ENCODE results near the gene TEDDM1. TPM values are rescaled to one million over a fixed set of nuclear protein-coding genes. Genes with fewer than 3 reads are reported as not detected.

TEDDM1 gene
- total RNA-seq, 1 experiment from 2014 or later = not detected

DNA sequence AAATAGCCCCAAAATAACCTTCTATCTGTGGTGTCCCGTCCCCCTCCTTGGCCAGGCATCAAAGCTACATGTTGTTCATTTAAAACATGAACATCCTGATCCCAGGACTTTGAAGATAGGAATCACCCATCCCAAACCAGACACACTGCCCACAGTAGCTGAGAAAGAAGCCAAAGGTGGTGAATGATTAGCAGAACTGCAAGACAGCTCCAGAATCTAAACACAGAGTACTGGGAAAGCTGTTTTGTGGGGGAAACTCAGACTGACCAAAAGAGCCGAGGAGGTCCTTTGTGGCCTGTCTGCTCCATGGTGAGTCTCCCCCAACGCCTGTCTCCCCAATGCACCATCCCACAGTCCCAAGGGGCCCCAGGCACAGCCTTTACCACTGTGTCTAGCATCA is 7.3 kb upstream of the TEDDM1 start:
- POLR2A ChIA-PET = no interaction called here
- Mint-ChIP-seq H3K27ac (no peak overlapping the region), H3K4me1 (peaks cover 6% of the 10 kb centered on the region; the same call in 1 of the 2 replicates), H3K27me3 (ENCODE audit: low read depth) (no peaks in the 10 kb centered on the region), H3K36me3 (peaks cover 6% of the 10 kb centered on the region), H3K9me3 (peaks cover 14% of the 10 kb centered on the region), H3K4me3 (no peak overlapping the region)
- DNase-seq (ENCODE audit: low spot score) (no peak), ATAC-seq (no peak)
- CTCF ChIA-PET = interaction anchor here (0.6 to 2.0 kb wide), 3 partner anchors 8 to 377 kb away, joined by 3 to 5 read pairs (median 4); no protein-coding TSS in a partner anchor
- TF ChIP-seq SMAD4 (CRISPR knock-in tag; IDR thresholded peaks at IDR 0.05) = no peak
- TF ChIP-seq ZNF416 (CRISPR knock-in tag; IDR thresholded peaks at IDR 0.05) = no peak
- TF ChIP-seq, protein P1, sequence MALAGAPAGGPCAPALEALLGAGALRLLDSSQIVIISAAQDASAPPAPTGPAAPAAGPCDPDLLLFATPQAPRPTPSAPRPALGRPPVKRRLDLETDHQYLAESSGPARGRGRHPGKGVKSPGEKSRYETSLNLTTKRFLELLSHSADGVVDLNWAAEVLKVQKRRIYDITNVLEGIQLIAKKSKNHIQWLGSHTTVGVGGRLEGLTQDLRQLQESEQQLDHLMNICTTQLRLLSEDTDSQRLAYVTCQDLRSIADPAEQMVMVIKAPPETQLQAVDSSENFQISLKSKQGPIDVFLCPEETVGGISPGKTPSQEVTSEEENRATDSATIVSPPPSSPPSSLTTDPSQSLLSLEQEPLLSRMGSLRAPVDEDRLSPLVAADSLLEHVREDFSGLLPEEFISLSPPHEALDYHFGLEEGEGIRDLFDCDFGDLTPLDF (CRISPR knock-in tag; IDR thresholded peaks at IDR 0.05) = no peak

DNA sequence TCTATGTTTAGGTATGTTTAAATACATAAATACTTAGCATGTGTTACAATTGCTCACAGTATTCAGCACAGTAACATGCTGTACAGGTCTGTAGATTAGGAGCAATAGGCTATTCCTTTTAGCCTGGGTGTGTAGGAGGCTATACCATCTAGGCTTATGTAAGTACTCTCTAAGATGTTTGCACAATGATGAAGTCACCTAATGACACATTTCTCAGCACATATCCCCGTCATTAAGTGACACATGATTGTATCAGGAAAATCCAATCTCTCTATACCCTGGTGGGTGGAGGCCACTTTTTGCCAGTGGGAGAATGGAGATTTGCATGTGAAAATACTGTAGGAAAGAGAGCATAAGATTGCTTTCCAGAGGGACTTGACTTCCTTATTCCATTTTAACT is 5.5 kb upstream of the TEDDM1 start:
- ChIA-PET CTCF (interaction anchor here (1.1 kb wide), 1 partner anchor 325 kb away, joined by 3 read pairs; no protein-coding TSS in a partner anchor), POLR2A (no interaction called here)

More for the DNA sequence above, 5.5 kb upstream of the TEDDM1 start:
- TF ChIP-seq ZNF423 (CRISPR knock-in tag; IDR thresholded peaks at IDR 0.05) (no peak), MXD4 (CRISPR knock-in tag; IDR thresholded peaks at IDR 0.05; ENCODE audit: borderline replicate concordance) (no peak), RORB (CRISPR knock-in tag; IDR thresholded peaks at IDR 0.05) (no peak), ELF4 (CRISPR knock-in tag; IDR thresholded peaks at IDR 0.05; ENCODE audit: low read depth) (no peak), TEAD1 (CRISPR knock-in tag; IDR thresholded peaks at IDR 0.05) (no peak), PRRX2 (CRISPR knock-in tag; IDR thresholded peaks at IDR 0.05) (no peak), ZNF219 (CRISPR knock-in tag; IDR thresholded peaks at IDR 0.05; ENCODE audit: borderline replicate concordance) (no peak), NFE2L1 (CRISPR knock-in tag; IDR thresholded peaks at IDR 0.05) (no peak), NR2C2 (CRISPR knock-in tag; IDR thresholded peaks at IDR 0.05) (no peak), SOX15 (CRISPR knock-in tag; IDR thresholded peaks at IDR 0.05) (no peak)
- TF ChIP-seq, protein P2, sequence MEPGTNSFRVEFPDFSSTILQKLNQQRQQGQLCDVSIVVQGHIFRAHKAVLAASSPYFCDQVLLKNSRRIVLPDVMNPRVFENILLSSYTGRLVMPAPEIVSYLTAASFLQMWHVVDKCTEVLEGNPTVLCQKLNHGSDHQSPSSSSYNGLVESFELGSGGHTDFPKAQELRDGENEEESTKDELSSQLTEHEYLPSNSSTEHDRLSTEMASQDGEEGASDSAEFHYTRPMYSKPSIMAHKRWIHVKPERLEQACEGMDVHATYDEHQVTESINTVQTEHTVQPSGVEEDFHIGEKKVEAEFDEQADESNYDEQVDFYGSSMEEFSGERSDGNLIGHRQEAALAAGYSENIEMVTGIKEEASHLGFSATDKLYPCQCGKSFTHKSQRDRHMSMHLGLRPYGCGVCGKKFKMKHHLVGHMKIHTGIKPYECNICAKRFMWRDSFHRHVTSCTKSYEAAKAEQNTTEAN (CRISPR knock-in tag; IDR thresholded peaks at IDR 0.05) = no peak
- TF ChIP-seq, protein P3, sequence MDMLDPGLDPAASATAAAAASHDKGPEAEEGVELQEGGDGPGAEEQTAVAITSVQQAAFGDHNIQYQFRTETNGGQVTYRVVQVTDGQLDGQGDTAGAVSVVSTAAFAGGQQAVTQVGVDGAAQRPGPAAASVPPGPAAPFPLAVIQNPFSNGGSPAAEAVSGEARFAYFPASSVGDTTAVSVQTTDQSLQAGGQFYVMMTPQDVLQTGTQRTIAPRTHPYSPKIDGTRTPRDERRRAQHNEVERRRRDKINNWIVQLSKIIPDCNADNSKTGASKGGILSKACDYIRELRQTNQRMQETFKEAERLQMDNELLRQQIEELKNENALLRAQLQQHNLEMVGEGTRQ (CRISPR knock-in tag; IDR thresholded peaks at IDR 0.05) = no peak
- TF ChIP-seq, protein P4, sequence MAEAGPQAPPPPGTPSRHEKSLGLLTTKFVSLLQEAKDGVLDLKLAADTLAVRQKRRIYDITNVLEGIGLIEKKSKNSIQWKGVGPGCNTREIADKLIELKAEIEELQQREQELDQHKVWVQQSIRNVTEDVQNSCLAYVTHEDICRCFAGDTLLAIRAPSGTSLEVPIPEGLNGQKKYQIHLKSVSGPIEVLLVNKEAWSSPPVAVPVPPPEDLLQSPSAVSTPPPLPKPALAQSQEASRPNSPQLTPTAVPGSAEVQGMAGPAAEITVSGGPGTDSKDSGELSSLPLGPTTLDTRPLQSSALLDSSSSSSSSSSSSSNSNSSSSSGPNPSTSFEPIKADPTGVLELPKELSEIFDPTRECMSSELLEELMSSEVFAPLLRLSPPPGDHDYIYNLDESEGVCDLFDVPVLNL (CRISPR knock-in tag; IDR thresholded peaks at IDR 0.05; ENCODE audit: borderline replicate concordance, low read depth) = no peak
- TF ChIP-seq, protein P5, sequence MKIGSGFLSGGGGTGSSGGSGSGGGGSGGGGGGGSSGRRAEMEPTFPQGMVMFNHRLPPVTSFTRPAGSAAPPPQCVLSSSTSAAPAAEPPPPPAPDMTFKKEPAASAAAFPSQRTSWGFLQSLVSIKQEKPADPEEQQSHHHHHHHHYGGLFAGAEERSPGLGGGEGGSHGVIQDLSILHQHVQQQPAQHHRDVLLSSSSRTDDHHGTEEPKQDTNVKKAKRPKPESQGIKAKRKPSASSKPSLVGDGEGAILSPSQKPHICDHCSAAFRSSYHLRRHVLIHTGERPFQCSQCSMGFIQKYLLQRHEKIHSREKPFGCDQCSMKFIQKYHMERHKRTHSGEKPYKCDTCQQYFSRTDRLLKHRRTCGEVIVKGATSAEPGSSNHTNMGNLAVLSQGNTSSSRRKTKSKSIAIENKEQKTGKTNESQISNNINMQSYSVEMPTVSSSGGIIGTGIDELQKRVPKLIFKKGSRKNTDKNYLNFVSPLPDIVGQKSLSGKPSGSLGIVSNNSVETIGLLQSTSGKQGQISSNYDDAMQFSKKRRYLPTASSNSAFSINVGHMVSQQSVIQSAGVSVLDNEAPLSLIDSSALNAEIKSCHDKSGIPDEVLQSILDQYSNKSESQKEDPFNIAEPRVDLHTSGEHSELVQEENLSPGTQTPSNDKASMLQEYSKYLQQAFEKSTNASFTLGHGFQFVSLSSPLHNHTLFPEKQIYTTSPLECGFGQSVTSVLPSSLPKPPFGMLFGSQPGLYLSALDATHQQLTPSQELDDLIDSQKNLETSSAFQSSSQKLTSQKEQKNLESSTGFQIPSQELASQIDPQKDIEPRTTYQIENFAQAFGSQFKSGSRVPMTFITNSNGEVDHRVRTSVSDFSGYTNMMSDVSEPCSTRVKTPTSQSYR (CRISPR knock-in tag; IDR thresholded peaks at IDR 0.05) = no peak
- TF ChIP-seq, protein P6, sequence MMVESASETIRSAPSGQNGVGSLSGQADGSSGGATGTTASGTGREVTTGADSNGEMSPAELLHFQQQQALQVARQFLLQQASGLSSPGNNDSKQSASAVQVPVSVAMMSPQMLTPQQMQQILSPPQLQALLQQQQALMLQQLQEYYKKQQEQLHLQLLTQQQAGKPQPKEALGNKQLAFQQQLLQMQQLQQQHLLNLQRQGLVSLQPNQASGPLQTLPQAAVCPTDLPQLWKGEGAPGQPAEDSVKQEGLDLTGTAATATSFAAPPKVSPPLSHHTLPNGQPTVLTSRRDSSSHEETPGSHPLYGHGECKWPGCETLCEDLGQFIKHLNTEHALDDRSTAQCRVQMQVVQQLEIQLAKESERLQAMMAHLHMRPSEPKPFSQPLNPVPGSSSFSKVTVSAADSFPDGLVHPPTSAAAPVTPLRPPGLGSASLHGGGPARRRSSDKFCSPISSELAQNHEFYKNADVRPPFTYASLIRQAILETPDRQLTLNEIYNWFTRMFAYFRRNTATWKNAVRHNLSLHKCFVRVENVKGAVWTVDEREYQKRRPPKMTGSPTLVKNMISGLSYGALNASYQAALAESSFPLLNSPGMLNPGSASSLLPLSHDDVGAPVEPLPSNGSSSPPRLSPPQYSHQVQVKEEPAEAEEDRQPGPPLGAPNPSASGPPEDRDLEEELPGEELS (CRISPR knock-in tag; IDR thresholded peaks at IDR 0.05) = no peak
- TF ChIP-seq, protein P1 (CRISPR knock-in tag; IDR thresholded peaks at IDR 0.05) = no peak
- TF ChIP-seq, protein P7, sequence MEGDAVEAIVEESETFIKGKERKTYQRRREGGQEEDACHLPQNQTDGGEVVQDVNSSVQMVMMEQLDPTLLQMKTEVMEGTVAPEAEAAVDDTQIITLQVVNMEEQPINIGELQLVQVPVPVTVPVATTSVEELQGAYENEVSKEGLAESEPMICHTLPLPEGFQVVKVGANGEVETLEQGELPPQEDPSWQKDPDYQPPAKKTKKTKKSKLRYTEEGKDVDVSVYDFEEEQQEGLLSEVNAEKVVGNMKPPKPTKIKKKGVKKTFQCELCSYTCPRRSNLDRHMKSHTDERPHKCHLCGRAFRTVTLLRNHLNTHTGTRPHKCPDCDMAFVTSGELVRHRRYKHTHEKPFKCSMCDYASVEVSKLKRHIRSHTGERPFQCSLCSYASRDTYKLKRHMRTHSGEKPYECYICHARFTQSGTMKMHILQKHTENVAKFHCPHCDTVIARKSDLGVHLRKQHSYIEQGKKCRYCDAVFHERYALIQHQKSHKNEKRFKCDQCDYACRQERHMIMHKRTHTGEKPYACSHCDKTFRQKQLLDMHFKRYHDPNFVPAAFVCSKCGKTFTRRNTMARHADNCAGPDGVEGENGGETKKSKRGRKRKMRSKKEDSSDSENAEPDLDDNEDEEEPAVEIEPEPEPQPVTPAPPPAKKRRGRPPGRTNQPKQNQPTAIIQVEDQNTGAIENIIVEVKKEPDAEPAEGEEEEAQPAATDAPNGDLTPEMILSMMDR (IDR thresholded peaks at IDR 0.05) = no peak
- TF ChIP-seq, protein P8, sequence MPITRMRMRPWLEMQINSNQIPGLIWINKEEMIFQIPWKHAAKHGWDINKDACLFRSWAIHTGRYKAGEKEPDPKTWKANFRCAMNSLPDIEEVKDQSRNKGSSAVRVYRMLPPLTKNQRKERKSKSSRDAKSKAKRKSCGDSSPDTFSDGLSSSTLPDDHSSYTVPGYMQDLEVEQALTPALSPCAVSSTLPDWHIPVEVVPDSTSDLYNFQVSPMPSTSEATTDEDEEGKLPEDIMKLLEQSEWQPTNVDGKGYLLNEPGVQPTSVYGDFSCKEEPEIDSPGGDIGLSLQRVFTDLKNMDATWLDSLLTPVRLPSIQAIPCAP (CRISPR knock-in tag; IDR thresholded peaks at IDR 0.05) = no peak
- TF ChIP-seq, protein P9, sequence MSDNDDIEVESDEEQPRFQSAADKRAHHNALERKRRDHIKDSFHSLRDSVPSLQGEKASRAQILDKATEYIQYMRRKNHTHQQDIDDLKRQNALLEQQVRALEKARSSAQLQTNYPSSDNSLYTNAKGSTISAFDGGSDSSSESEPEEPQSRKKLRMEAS (CRISPR knock-in tag; IDR thresholded peaks at IDR 0.05) = no peak
- Mint-ChIP-seq H3K4me3 (no peak overlapping the region), H3K27ac (no peak overlapping the region), H3K36me3 (peaks cover 6% of the 10 kb centered on the region), H3K4me1 (peaks cover 6% of the 10 kb centered on the region; the same call in 1 of the 2 replicates), H3K9me3 (peaks cover 14% of the 10 kb centered on the region), H3K27me3 (ENCODE audit: low read depth) (no peaks in the 10 kb centered on the region)
- ATAC-seq (no peak), DNase-seq (ENCODE audit: low spot score) (no peak)

Data from WTC11 (cell line).